BJ (cell line): Measurements from ENCODE around the gene DSC1. TPM values are rescaled to one million over a fixed set of nuclear protein-coding genes. Genes with fewer than 3 reads are reported as not detected.
"Not testable (repeated sequence)": the region's sequence is repeated elsewhere in the genome, so short reads cannot be mapped to it uniquely, and the experiment has no call there.

Source experiments
- CTCF ChIA-PET: fragments of 350-600 bp; formaldehyde crosslinking; extraction: SDS; loops from one replicate; lab custom pipeline; 2021; ENCODE audit warnings: antibody characterized with exemption, inconsistent platforms; lab: Yijun Ruan, JAX
- POLR2A ChIA-PET: fragments of 300-600 bp; sonication (Branson Sonifier 250); formaldehyde crosslinking; extraction: SDS; loops from one replicate; lab custom pipeline; 2021; ENCODE audit warnings: antibody characterized with exemption; lab: Charles Lee
- DNase-seq: peaks from one replicate; pipeline ENCODE4 v3.0.0-alpha.2; 2011; ENCODE audit warnings: low read depth
- H3K27me3 ChIP-seq: 2 replicates; pipeline ENCODE4 v1.6.0; 2011; ENCODE audit warnings: low read length; ENCODE audit not compliant: control insufficient read depth, insufficient read depth
- H3K36me3 ChIP-seq: 2 replicates; pipeline ENCODE4 v1.5.1; 2011; ENCODE audit warnings: low read length; ENCODE audit not compliant: control insufficient read depth, insufficient read depth
- H3K4me3 ChIP-seq: 2 replicates; pipeline ENCODE4 v1.5.1; 2011; ENCODE audit warnings: low read depth, mild to moderate bottlenecking, control low read depth, low read length
- polyA plus RNA-seq: library from polyadenylated mRNA; depleted of rRNA; stranded (reverse); fragments of >200 nt; gene quantifications from 2 replicates; pipeline ENCODE4 v1.2.3, GENCODE V29; 2011
- TF ChIP-seq, protein P1 (sequence below): IDR thresholded peaks from 2 replicates; pipeline ENCODE4 v1.5.1; 2011; ENCODE audit warnings: low read depth, mild to moderate bottlenecking, control low read depth, inconsistent platforms, low read length, moderate library complexity; ENCODE audit not compliant: insufficient read depth

The DSC1 gene
- polyA plus RNA-seq, 1 experiment, result not detected

DNA sequence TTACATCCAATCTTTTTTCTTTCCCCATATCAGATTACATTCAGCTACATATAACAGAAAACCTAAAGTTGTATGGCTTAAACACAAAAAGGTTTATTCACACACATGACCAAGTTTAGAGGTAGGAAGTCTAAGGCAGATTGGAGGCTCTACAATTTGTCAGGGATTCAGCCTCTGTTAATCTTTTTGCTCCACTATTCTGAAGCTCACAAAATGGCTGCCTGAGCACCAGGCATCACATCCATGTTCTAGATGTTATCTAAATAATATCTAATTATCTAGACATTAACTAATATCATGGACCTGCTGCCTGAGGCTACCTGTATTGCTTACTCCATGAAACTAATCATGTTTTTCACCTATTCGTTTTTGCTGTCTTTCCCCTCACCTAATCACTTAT, 36.8 kb downstream of the DSC1 start:
- ChIA-PET POLR2A (no interaction called here), CTCF (no interaction called here)
- TF ChIP-seq, protein P1, sequence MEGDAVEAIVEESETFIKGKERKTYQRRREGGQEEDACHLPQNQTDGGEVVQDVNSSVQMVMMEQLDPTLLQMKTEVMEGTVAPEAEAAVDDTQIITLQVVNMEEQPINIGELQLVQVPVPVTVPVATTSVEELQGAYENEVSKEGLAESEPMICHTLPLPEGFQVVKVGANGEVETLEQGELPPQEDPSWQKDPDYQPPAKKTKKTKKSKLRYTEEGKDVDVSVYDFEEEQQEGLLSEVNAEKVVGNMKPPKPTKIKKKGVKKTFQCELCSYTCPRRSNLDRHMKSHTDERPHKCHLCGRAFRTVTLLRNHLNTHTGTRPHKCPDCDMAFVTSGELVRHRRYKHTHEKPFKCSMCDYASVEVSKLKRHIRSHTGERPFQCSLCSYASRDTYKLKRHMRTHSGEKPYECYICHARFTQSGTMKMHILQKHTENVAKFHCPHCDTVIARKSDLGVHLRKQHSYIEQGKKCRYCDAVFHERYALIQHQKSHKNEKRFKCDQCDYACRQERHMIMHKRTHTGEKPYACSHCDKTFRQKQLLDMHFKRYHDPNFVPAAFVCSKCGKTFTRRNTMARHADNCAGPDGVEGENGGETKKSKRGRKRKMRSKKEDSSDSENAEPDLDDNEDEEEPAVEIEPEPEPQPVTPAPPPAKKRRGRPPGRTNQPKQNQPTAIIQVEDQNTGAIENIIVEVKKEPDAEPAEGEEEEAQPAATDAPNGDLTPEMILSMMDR, result no peak
- Histone ChIP-seq H3K4me3 (no peak overlapping the region), H3K27me3 (no peaks in the 10 kb centered on the region), H3K36me3 (no peaks in the 10 kb centered on the region)
- DNase-seq, result no peak

DNA sequence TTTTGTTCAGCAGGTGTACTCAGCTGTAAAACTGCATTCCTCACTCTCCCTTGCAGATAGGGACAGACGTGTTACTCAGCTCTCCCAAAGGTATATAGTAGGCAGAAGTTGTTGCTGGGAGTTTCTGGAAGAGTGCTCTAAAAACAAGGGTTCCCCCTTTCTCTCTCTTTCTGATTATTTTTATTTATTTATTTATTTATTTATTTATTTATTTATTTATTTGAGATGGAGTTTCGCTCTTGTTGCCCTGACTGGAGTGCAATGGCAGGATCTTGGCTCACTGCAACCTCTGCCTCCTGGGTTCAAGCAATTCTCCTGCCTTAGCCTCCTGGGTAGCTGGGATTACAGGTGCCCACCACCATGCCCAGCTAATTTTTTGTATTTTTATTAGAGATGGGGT, 39.5 kb downstream of the DSC1 start:
- CTCF ChIA-PET, POLR2A ChIA-PET: not testable (repeated sequence)

DNA sequence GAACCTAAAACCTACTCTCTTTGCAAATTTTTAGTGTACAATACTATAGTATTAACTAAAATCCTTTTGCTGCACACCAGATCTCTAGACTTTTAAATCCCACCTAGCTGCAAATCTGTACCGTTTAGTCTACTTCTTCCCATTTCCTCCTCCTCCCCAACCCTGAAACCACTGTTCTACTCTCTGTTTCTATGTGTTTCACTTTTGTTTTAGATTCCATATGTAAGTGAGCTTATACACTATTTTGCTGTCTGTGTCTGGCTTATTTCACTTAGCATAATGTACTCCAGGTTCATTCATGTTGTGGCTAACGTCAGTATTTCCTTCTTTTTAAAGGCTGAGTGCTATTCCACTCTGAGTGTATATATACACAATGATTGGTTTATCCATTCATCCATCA, 42.1 kb downstream of the DSC1 start:
- Histone ChIP-seq H3K4me3 (no peak overlapping the region), H3K27me3 (no peaks in the 10 kb centered on the region), H3K36me3 (no peaks in the 10 kb centered on the region)
- ChIA-PET CTCF (no interaction called here), POLR2A (no interaction called here)
- TF ChIP-seq, protein P1, result no peak
- no peak for DNase-seq

More for the DNA sequence above, 39.5 kb downstream of the DSC1 start:
- not testable (repeated sequence) for H3K36me3 ChIP-seq, H3K4me3 ChIP-seq, H3K27me3 ChIP-seq, DNase-seq

DNA sequence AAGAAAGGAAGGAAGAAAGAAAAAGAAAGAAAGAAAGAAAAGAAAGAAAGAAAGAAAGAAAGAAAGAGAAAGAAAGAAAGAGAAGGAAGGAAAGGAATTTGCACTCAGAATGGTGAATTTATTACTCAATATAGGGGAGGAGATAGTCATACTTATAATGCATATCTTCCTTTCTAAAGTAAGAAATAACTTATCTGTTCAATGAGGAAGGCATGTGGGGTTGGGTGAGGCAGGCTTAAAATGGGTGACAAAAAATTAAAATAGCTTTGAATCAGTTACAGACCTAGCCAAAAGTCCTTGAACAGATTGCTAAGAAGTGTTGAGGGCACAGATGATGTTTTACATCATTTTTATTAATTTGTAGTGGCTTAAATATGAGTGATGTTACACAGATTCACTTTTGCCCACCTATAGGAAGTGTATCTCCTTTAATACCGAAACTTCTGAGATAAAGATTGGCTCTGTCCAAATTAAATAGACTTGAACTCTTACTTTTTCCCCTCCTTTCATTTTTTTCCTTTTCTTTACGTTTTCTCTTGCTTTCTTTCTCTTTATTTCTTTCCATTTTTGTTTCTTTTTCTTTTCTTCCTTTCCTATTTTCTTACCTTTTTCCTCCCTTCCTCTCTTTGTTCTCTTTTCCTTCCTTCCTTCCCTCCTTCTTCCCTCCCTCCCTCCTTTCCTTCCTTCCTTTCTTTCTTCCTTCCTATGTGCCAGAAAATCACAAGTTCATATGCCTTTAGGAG, 45.6 kb downstream of the DSC1 start:
- TF ChIP-seq, protein P1, result no peak
- DNase-seq, result no peak
- CTCF ChIA-PET, result no interaction called here
- H3K27me3 ChIP-seq, result no peaks in the 10 kb centered on the region
- H3K4me3 ChIP-seq, result no peak overlapping the region
- H3K36me3 ChIP-seq, result no peaks in the 10 kb centered on the region
- POLR2A ChIA-PET, result no interaction called here

DNA sequence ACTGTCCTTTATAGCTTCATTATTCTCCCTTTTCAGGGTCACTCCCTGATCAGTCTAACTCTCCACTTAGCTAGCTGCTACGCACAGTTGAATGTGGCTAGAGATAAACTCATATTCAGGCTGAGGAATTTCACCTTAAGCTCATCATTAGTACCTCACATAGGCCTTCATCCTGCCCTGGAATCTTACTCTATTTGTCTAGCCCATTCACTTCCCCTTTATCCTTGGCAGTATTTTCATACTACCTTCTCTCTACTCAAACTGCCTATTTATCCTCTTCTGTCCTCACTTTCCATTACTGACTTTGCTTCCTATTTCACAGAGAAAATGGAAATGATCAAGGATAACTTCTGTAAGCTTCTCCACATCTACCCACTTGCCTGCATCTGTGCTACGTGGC, 49.9 kb downstream of the DSC1 start:
- Histone ChIP-seq H3K27me3 (no peaks in the 10 kb centered on the region), H3K4me3 (no peak overlapping the region), H3K36me3 (no peaks in the 10 kb centered on the region)
- ChIA-PET POLR2A (no interaction called here), CTCF (no interaction called here)
- DNase-seq, result no peak
- TF ChIP-seq, protein P1, result no peak

DNA sequence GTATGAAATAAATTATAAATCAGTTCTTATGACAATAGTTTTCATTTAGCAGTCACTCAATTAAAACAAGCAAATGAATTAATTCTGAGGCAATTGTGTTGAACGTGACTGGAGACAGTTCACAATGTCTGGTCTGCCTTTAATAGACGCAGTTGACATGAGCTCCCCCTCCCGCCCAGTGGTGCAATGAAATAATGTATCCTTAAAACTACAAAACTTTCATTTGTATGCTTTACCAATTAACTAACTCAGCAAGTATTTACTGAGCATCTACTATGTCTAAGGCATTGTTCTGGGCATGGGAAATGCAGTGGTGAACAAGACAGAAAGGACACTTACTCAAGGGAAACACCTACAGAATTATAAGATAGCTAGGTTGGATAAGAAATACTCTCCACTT, 56.9 kb downstream of the DSC1 start:
- TF ChIP-seq, protein P1, result no peak
- ChIA-PET POLR2A (no interaction called here), CTCF (no interaction called here)
- Histone ChIP-seq H3K27me3 (no peaks in the 10 kb centered on the region), H3K4me3 (no peak overlapping the region), H3K36me3 (no peaks in the 10 kb centered on the region)
- DNase-seq, result no peak
